B cell (primary cell): ENCODE results near the gene BUB3.

Experiments
- EZH2 ChIP-seq: IDR thresholded peaks from 2 replicates; pipeline ENCODE4 v1.6.1; 2012; ENCODE audit warnings: borderline replicate concordance, low read depth, mild to moderate bottlenecking, moderate library complexity, low read length; ENCODE audit not compliant: insufficient read depth, poor library complexity, severe bottlenecking
- TF ChIP-seq, protein P1 (sequence below): fragments of 200-600 bp; IDR thresholded peaks from one replicate; pipeline ENCODE4 v1.8.0; 2022; ENCODE audit warnings: antibody characterized with exemption, mild to moderate bottlenecking

DNA sequence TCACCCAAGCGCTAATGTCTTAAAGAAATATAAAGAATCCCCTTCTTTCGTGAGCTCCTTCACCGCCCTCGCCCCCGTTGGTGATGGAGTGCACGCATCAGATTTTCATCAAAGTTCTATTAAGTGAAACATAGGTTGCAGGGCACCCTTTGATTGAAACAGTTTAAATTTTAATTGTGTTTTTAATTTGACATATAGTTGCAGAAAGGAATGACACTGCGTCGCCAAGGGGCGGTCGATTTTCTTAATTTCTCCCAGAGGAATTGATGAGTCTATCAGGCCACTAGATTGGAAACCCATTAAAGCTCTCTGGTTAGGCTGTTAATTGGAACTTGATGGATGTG, 10.4 kb upstream of the BUB3 start:
- TF ChIP-seq, protein P1, sequence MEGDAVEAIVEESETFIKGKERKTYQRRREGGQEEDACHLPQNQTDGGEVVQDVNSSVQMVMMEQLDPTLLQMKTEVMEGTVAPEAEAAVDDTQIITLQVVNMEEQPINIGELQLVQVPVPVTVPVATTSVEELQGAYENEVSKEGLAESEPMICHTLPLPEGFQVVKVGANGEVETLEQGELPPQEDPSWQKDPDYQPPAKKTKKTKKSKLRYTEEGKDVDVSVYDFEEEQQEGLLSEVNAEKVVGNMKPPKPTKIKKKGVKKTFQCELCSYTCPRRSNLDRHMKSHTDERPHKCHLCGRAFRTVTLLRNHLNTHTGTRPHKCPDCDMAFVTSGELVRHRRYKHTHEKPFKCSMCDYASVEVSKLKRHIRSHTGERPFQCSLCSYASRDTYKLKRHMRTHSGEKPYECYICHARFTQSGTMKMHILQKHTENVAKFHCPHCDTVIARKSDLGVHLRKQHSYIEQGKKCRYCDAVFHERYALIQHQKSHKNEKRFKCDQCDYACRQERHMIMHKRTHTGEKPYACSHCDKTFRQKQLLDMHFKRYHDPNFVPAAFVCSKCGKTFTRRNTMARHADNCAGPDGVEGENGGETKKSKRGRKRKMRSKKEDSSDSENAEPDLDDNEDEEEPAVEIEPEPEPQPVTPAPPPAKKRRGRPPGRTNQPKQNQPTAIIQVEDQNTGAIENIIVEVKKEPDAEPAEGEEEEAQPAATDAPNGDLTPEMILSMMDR, result no peak
- no peak for TF ChIP-seq EZH2
